Fibroblast of skin of scalp (primary cell): Measurements from ENCODE around the gene SOCS1.
"Not testable (repeated sequence)": the region's sequence is repeated elsewhere in the genome, so short reads cannot be mapped to it uniquely, and the experiment has no call there.

Experiments
- DNase-seq: peaks from one replicate; pipeline ENCODE4 v3.0.0-alpha.2; 2013

The SOCS1 gene

GRCh38 chr16:11224894-11225676 is 30.9 kb downstream of the SOCS1 start:
- no peak for DNase-seq

- DNase-seq = no peak
These were observed 31.7 kb downstream of the SOCS1 start for GRCh38 chr16:11224096-11224893.

GRCh38 chr16:11220507-11220906 is 35.5 kb downstream of the SOCS1 start:
- not testable (repeated sequence) for DNase-seq

- DNase-seq = no peak
These were observed 36.8 kb downstream of the SOCS1 start for GRCh38 chr16:11219178-11219577.

- no peak for DNase-seq
These were observed 37.4 kb downstream of the SOCS1 start for GRCh38 chr16:11218604-11218962.

- DNase-seq = no peak
These were observed 38.1 kb downstream of the SOCS1 start for GRCh38 chr16:11217651-11218603.

GRCh38 chr16:11215935-11216556 is 40.0 kb downstream of the SOCS1 start:
- DNase-seq = no peak

GRCh38 chr16:11213799-11214198 is 42.2 kb downstream of the SOCS1 start:
- DNase-seq = no peak

GRCh38 chr16:11213373-11213772 is 42.6 kb downstream of the SOCS1 start:
- DNase-seq = no peak

GRCh38 chr16:11212798-11213196 is 43.2 kb downstream of the SOCS1 start:
- DNase-seq = no peak

- DNase-seq = no peak
These were observed 43.8 kb downstream of the SOCS1 start for GRCh38 chr16:11211977-11212797.

GRCh38 chr16:11211061-11211976 is 44.7 kb downstream of the SOCS1 start:
- DNase-seq = no peak

- DNase-seq = no peak
These were observed 45.7 kb downstream of the SOCS1 start for GRCh38 chr16:11210260-11210659.

- no peak for DNase-seq
These were observed 46.9 kb downstream of the SOCS1 start for GRCh38 chr16:11208916-11209665.

GRCh38 chr16:11207646-11208045 is 48.4 kb downstream of the SOCS1 start:
- no peak for DNase-seq

GRCh38 chr16:11205754-11206581 is 50.0 kb downstream of the SOCS1 start:
- no peak for DNase-seq

GRCh38 chr16:11205065-11205699 is 50.8 kb downstream of the SOCS1 start:
- DNase-seq = no peak

GRCh38 chr16:11204513-11205047 is 51.4 kb downstream of the SOCS1 start:
- DNase-seq = no peak
